ENCODE data around the gene ZMYM2. TPM values are rescaled to one million over a fixed set of nuclear protein-coding genes. Genes with fewer than 3 reads are reported as not detected.
"Not testable (repeated sequence)": the region's sequence is repeated elsewhere in the genome, so short reads cannot be mapped to it uniquely, and the experiment has no call there.

ZMYM2 gene
- total RNA-seq, 1 donor from 2014 or later = 75.2 TPM

GRCh38 chr13:20024702-20025101 is 66.2 kb downstream of the ZMYM2 start:
- no peak for DNase-seq

DNA sequence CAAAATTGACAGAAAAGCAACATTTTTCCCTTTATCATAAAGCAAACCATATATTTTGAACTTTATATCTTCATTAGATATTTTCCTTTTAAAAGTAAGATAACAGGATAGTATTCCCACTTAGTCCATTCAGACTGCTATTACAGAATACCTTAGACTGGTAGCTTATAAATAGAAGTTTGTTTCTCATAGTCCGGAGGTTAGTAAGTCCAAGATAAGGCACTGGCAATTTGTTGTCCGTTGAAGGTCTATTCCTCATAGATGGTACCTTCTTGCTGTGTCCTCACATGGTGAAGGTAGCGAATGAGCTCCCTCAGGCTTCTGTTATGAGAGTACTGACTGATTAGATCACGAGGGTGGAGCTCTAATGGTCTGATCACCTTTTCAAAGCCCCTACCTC is 70.4 kb downstream of the ZMYM2 start:
- Mint-ChIP-seq H3K4me1 (peaks cover 13% of the 10 kb centered on the region), H3K9me3 (no peaks in the 10 kb centered on the region), H3K27ac (no peak overlapping the region), H3K4me3 (no peak overlapping the region), H3K36me3 (ENCODE audit: low read depth) (peaks cover 60% of the 10 kb centered on the region), H3K27me3 (no peaks in the 10 kb centered on the region)
- intact Hi-C loops (cut with micrococcal nuclease) = loop anchor here (5.0 kb wide), 1 partner anchor 33 kb away; no protein-coding TSS in a partner anchor
- TF ChIP-seq CTCF (IDR thresholded peaks at IDR 0.05) = no peak
- CTCF ChIA-PET = no interaction called here
- ATAC-seq (ENCODE audit: low read depth) = no peak
- no peak for DNase-seq
- POLR2A ChIA-PET = no interaction called here

More at GRCh38 chr13:20024702-20025101, 66.2 kb downstream of the ZMYM2 start:
- no peak for ATAC-seq (ENCODE audit: low read depth)
- no peak overlapping the region for H3K4me3 Mint-ChIP-seq
- peak overlapping the region; percentile 24 for H3K27ac Mint-ChIP-seq
- TF ChIP-seq CTCF (IDR thresholded peaks at IDR 0.05) = no peak
- H3K36me3 Mint-ChIP-seq (ENCODE audit: low read depth) = peaks cover 57% of the 10 kb centered on the region
- ChIA-PET CTCF (no interaction called here), POLR2A (no interaction called here)
- H3K4me1 Mint-ChIP-seq = peaks cover 16% of the 10 kb centered on the region
- intact Hi-C loops (cut with micrococcal nuclease) = loop anchor here (5.0 kb wide), 2 partner anchors 38 to 62 kb away; no protein-coding TSS in a partner anchor
- no peaks in the 10 kb centered on the region for H3K9me3 Mint-ChIP-seq
- no peaks in the 10 kb centered on the region for H3K27me3 Mint-ChIP-seq

DNA sequence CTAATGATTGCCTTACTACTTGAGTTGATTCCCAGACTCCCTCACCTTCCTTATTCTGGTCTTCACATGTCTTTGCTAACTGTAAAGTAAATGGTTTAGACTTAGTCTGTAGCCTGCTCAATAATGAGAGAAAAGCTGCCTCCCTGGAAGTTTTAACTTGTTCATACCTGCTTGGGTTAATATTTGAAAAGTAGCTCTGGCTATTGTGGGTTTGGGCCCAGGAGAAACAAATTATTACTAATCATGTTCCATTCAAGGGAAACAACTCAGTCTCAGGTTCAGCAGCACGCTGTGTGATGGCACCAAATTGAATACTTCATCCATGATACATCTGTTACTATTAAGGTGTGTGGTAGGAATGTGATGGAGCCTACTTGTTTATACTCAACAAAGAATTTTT is 75.0 kb downstream of the ZMYM2 start:
- H3K9me3 Mint-ChIP-seq = peaks cover 6% of the 10 kb centered on the region
- H3K27ac Mint-ChIP-seq = no peak overlapping the region
- ChIA-PET POLR2A (no interaction called here), CTCF (no interaction called here)
- H3K36me3 Mint-ChIP-seq (ENCODE audit: low read depth) = peaks cover 73% of the 10 kb centered on the region
- ATAC-seq (ENCODE audit: low read depth) (no peak), DNase-seq (no peak)
- no peaks in the 10 kb centered on the region for H3K4me1 Mint-ChIP-seq
- intact Hi-C loops (cut with micrococcal nuclease) = no loop called here
- H3K4me3 Mint-ChIP-seq = no peak overlapping the region
- no peaks in the 10 kb centered on the region for H3K27me3 Mint-ChIP-seq
- no peak for TF ChIP-seq CTCF (IDR thresholded peaks at IDR 0.05)

DNA sequence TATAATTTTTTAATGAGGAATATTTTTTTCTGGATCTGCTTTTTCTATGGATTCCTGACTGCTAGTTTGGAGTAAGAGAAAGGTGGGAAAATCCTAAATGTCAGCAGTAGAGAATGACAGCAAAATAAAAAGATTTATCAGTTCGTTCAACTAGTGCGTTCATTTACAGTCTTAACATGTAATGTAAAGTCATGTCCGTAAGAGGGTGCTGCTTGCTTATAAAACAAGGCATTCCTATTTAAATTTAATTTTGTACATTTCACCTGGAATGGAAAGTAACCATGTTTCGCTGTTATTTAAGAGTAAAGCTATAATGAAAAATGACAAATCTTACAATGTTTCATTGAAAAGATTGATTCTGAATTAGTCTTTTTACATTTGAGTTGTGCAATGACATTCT is 76.6 kb downstream of the ZMYM2 start:
- H3K27ac Mint-ChIP-seq = no peak overlapping the region
- no peaks in the 10 kb centered on the region for H3K27me3 Mint-ChIP-seq
- H3K4me3 Mint-ChIP-seq = no peak overlapping the region
- no peak for DNase-seq
- peaks cover 6% of the 10 kb centered on the region for H3K9me3 Mint-ChIP-seq
- peaks cover 1% of the 10 kb centered on the region for H3K4me1 Mint-ChIP-seq
- no peak for ATAC-seq (ENCODE audit: low read depth)
- CTCF ChIA-PET = no interaction called here
- peaks cover 82% of the 10 kb centered on the region for H3K36me3 Mint-ChIP-seq (ENCODE audit: low read depth)
- intact Hi-C loops (cut with micrococcal nuclease) = no loop called here
- POLR2A ChIA-PET = no interaction called here
- no peak for TF ChIP-seq CTCF (IDR thresholded peaks at IDR 0.05)

DNA sequence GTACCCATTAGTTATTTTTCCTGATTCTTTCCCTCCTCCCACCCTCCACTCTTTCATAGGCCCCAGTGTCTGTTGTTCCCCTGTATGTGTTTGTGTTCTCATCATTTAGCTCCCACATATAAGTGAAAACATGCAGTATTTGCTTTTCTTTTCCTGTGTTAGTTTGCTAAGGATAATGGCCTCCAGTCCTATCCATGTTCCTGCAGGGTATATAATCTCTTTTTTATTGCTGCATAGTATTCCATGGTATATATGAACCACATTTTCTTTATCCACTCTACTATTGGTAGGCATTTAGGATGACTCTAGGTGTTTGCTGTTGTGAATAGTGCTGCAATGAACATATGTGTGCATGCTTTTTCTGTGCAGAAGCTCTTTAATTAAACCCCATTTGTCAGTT is 79.4 kb downstream of the ZMYM2 start:
- H3K4me3 Mint-ChIP-seq = no peak overlapping the region
- ChIA-PET POLR2A (no interaction called here), CTCF (no interaction called here)
- TF ChIP-seq CTCF (IDR thresholded peaks at IDR 0.05) = no peak
- H3K4me1 Mint-ChIP-seq = peaks cover 1% of the 10 kb centered on the region
- DNase-seq (no peak), ATAC-seq (ENCODE audit: low read depth) (no peak)
- H3K9me3 Mint-ChIP-seq = peaks cover 6% of the 10 kb centered on the region
- intact Hi-C loops (cut with micrococcal nuclease) = no loop called here
- no peak overlapping the region for H3K27ac Mint-ChIP-seq
- H3K27me3 Mint-ChIP-seq = no peaks in the 10 kb centered on the region
- peaks cover 87% of the 10 kb centered on the region for H3K36me3 Mint-ChIP-seq (ENCODE audit: low read depth)

DNA sequence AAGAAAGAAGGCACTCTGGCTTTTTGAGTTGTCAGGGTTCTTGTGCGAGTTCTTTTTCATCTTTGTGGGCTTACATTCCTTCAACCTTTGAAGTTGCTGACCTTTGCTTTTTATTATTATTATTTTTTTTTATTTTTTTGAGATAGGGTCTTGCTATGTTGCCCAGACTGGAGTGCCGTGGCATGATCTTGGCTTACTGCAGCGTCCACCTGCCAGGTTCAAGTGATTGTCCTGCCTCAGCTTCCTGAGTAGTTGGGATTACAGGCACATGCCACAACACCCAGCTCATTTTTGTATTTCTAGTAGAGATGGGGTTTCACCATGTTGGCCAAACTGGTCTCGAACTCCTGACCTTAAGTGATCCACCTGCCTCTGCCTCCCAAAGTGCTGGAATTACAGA is 84.1 kb downstream of the ZMYM2 start:
- peaks cover 80% of the 10 kb centered on the region for H3K36me3 Mint-ChIP-seq (ENCODE audit: low read depth)
- H3K4me1 Mint-ChIP-seq; DNase-seq; H3K4me3 Mint-ChIP-seq; H3K9me3 Mint-ChIP-seq; POLR2A ChIA-PET; ATAC-seq (ENCODE audit: low read depth); CTCF ChIA-PET; H3K27me3 Mint-ChIP-seq; H3K27ac Mint-ChIP-seq: not testable (repeated sequence)
- intact Hi-C loops (cut with micrococcal nuclease) = loop anchor here (5.0 kb wide), 1 partner anchor 40 kb away; no protein-coding TSS in a partner anchor
